A549 (cell line): ENCODE results near the gene PLAAT2. TPM values are rescaled to one million over a fixed set of nuclear protein-coding genes. Genes with fewer than 3 reads are reported as not detected.

Source experiments
- ATAC-seq, 2 experiments: fragments of 200-7000 bp in 1 of 2; fragments of >200 bp in 1 of 2; cut with Nextera tagmentation in 1 of 2; cut with Tn5 transposase in 1 of 2; 3 replicates each; pipeline versions ENCODE4 v1.8.0 to v1.9.1; 2018 to 2020; ENCODE audit warnings: mild to moderate bottlenecking in 1 of 2, moderate library complexity in 1 of 2
- CTCF ChIA-PET: fragments of 300-600 bp; sonication (Branson Sonifier 250); formaldehyde crosslinking; extraction: SDS; loops from one replicate; lab custom pipeline; 2021; ENCODE audit warnings: antibody characterized with exemption, inconsistent platforms; lab: Yijun Ruan, JAX
- POLR2A ChIA-PET: fragments of 350-600 bp; formaldehyde crosslinking; extraction: SDS; loops from one replicate; lab custom pipeline; 2021; ENCODE audit warnings: antibody characterized with exemption, inconsistent platforms; lab: Yijun Ruan, JAX
- DNase-seq, 2 experiments: peaks; one replicate each; pipeline versions ENCODE4 v3.0.0 to v3.0.0-alpha.2; 2011 to 2016; ENCODE audit warnings: low read depth in 1 of 2, low spot score in 1 of 2
- FAIRE-seq: peaks from 2 replicates; lab custom pipeline; 2011; peaks lifted over from hg19 to GRCh38; lab: Jason Lieb, UNC
- H3K27ac ChIP-seq, 2 experiments: fragments of >200 bp; sonication (Bioruptor Twin); formaldehyde crosslinking; 3 replicates each; pipeline ENCODE4 v1.5.1; 2016 to 2017
- H3K4me1 ChIP-seq: fragments of >200 bp; sonication (Bioruptor Twin); formaldehyde crosslinking; 3 replicates; pipeline ENCODE4 v1.6.1; 2016
- H3K4me2 ChIP-seq: fragments of >200 bp; sonication (Bioruptor Twin); formaldehyde crosslinking; 3 replicates; pipeline ENCODE4 v1.6.1; 2016
- H3K4me3 ChIP-seq: fragments of >200 bp; sonication (Bioruptor Twin); formaldehyde crosslinking; 3 replicates; pipeline ENCODE4 v1.5.1; 2016
- H3K9me3 ChIP-seq: fragments of >200 bp; sonication (Bioruptor Twin); formaldehyde crosslinking; 3 replicates; pipeline ENCODE4 v1.6.1; 2016
- BCL3 ChIP-seq: fragments of >200 bp; sonication (Bioruptor Twin); formaldehyde crosslinking; IDR thresholded peaks from 3 replicates; pipeline ENCODE4 v1.6.1; 2016
- BHLHE40 ChIP-seq: IDR thresholded peaks from 2 replicates; pipeline ENCODE4 v1.6.1; 2012; ENCODE audit warnings: low read depth, low read length, inconsistent platforms
- CHD4 ChIP-seq: fragments of 200-600 bp; sonication (generic); IDR thresholded peaks from 2 replicates; pipeline ENCODE4 v1.6.1; 2016; ENCODE audit warnings: antibody characterized with exemption, mild to moderate bottlenecking, borderline replicate concordance
- EHF ChIP-seq: fragments of 250-450 bp; sonication (Bioruptor Pico); IDR thresholded peaks from 2 replicates; pipeline ENCODE4 v1.5.0; 2020; ENCODE audit warnings: mild to moderate bottlenecking
- EP300 ChIP-seq, 2 experiments: fragments of >200 bp; sonication (Bioruptor Twin); formaldehyde crosslinking; IDR thresholded peaks; 2 replicates in 1 of 2; 3 replicates in 1 of 2; pipeline ENCODE4 v1.6.1; 2016 to 2017
- FOSB ChIP-seq: fragments of 250-450 bp; sonication (Bioruptor Pico); IDR thresholded peaks from 2 replicates; pipeline ENCODE4 v1.5.0; 2020; ENCODE audit warnings: mild to moderate bottlenecking, moderate library complexity
- FOSL2 ChIP-seq, 2 experiments: fragments of 450-650 bp in 1 of 2; fragments of >200 bp in 1 of 2; sonication (Bioruptor Twin) in 1 of 2; formaldehyde crosslinking; IDR thresholded peaks; 2 replicates each; pipeline versions ENCODE4 v1.5.0 to v1.6.1; 2016 to 2020; ENCODE audit warnings: mild to moderate bottlenecking in 1 of 2, moderate library complexity in 1 of 2
- HES2 ChIP-seq: fragments of >200 bp; sonication (Bioruptor Twin); formaldehyde crosslinking; IDR thresholded peaks from 2 replicates; pipeline ENCODE4 v1.6.1; 2016
- KDM1A ChIP-seq: fragments of 200-600 bp; sonication (generic); IDR thresholded peaks from 2 replicates; pipeline ENCODE4 v1.6.1; 2016; ENCODE audit warnings: low read depth, mild to moderate bottlenecking
- MAFK ChIP-seq: fragments of 450-650 bp; IDR thresholded peaks from 2 replicates; pipeline ENCODE4 v1.6.1; 2014; ENCODE audit not compliant: partially characterized antibody
- MAZ ChIP-seq: fragments of 150-350 bp; IDR thresholded peaks from 2 replicates; pipeline ENCODE4 v1.6.1; 2014; ENCODE audit warnings: antibody characterized with exemption, low read depth, low read length, borderline replicate concordance
- MYC ChIP-seq: IDR thresholded peaks from 2 replicates; pipeline ENCODE4 v1.6.1; 2012; ENCODE audit warnings: mild to moderate bottlenecking, inconsistent platforms, low read length, improper control_type of control experiment, borderline replicate concordance
- NR3C1 ChIP-seq: fragments of >200 bp; sonication (Bioruptor Twin); formaldehyde crosslinking; IDR thresholded peaks from 3 replicates; pipeline ENCODE4 v1.6.1; 2017
- PBX3 ChIP-seq: IDR thresholded peaks from 2 replicates; pipeline ENCODE4 v1.6.1; 2012
- POLR2A ChIP-seq: IDR thresholded peaks from 2 replicates; pipeline ENCODE4 v1.6.1; 2012; ENCODE audit warnings: mild to moderate bottlenecking, low read length
- POLR2AphosphoS2 ChIP-seq: conservative IDR thresholded peaks from 2 replicates; pipeline ENCODE4 v1.6.1; 2012; ENCODE audit warnings: low read length, improper control_type of control experiment, inconsistent platforms
- RAD21 ChIP-seq, 2 experiments: fragments of >200 bp in 1 of 2; sonication (Bioruptor Twin) in 1 of 2; formaldehyde crosslinking in 1 of 2; IDR thresholded peaks in 1 of 2; conservative IDR thresholded peaks in 1 of 2; 2 replicates in 1 of 2; 3 replicates in 1 of 2; pipeline ENCODE4 v1.6.1; 2012 to 2018; ENCODE audit warnings: inconsistent platforms in 1 of 2
- RARB ChIP-seq: fragments of 250-450 bp; sonication (Bioruptor Pico); IDR thresholded peaks from 2 replicates; pipeline ENCODE4 v1.8.0; 2021; ENCODE audit warnings: mild to moderate bottlenecking, moderate library complexity
- RCOR1 ChIP-seq: fragments of 150-350 bp; IDR thresholded peaks from 2 replicates; pipeline ENCODE4 v1.6.1; 2014; ENCODE audit warnings: antibody characterized with exemption, low read length, low read depth
- REST ChIP-seq: fragments of 200-600 bp; sonication (generic); IDR thresholded peaks from 2 replicates; pipeline ENCODE4 v1.6.1; 2016; ENCODE audit warnings: antibody characterized with exemption, mild to moderate bottlenecking, moderate library complexity
- SMC3 ChIP-seq: fragments of >200 bp; sonication (Bioruptor Twin); formaldehyde crosslinking; IDR thresholded peaks from 3 replicates; pipeline ENCODE4 v1.6.1; 2018; ENCODE audit warnings: inconsistent platforms
- SREBF2 ChIP-seq: fragments of 450-650 bp; IDR thresholded peaks from 2 replicates; pipeline ENCODE4 v1.6.1; 2014; ENCODE audit warnings: mild to moderate bottlenecking, moderate library complexity
- USF2 ChIP-seq: fragments of 450-650 bp; IDR thresholded peaks from 2 replicates; pipeline ENCODE4 v1.6.1; 2014; ENCODE audit warnings: antibody characterized with exemption
- ZC3H11A ChIP-seq: fragments of 450-650 bp; IDR thresholded peaks from 2 replicates; pipeline ENCODE4 v1.6.1; 2014; ENCODE audit warnings: antibody characterized with exemption, mild to moderate bottlenecking
- ZSCAN20 ChIP-seq: fragments of 250-450 bp; sonication (Bioruptor Pico); IDR thresholded peaks from 2 replicates; pipeline ENCODE4 v1.8.0; 2022; ENCODE audit warnings: mild to moderate bottlenecking, moderate library complexity
- WGBS: methylation state at CpG from one replicate; pipeline ENCODE4 v1.1.6; 2017; ENCODE audit errors: missing lambda C conversion rate; 5-methylcytosine and 5-hydroxymethylcytosine counted together
- polyA plus RNA-seq, 4 experiments: library from polyadenylated mRNA; depleted of rRNA in 3 of 4; stranded (reverse); fragments of >200 nt; fragmentation: RNase III in 1 of 4; extraction: RNeasy Plus Mini Kit Qiagen cat#74134 plus additional on column Dnase treatment in 1 of 4; gene quantifications; 2 replicates in 3 of 4; 3 replicates in 1 of 4; pipeline ENCODE4 v1.2.3, GENCODE V29; 2011 to 2017

PLAAT2 gene
- polyA plus RNA-seq, 2 of the 4 experiments (the other 2 are of a cell fraction), result 0.26 to 0.57 TPM

GRCh38 chr11:63572026-63572688 lies 9.0 kb upstream of the PLAAT2 start:
- no peaks in the 10 kb centered on the region for H3K9me3 ChIP-seq
- TF ChIP-seq POLR2A (no peak), SMC3 (no peak), EHF (no peak), BCL3 (no peak)
- ChIA-PET CTCF (no interaction called here), POLR2A (no interaction called here)
- DNase-seq (no peak), ATAC-seq (no peak), FAIRE-seq (no peak)
- no peak overlapping the region for H3K4me3 ChIP-seq
- WGBS, result 64% methylated on average over 3 of the region's 3 CpGs
- H3K4me1 ChIP-seq, result peaks cover 28% of the 10 kb centered on the region
- no peak overlapping the region for H3K4me2 ChIP-seq
- no peak overlapping the region for H3K27ac ChIP-seq

GRCh38 chr11:63569570-63569969 lies 6.4 kb upstream of the PLAAT2 start:
- Histone ChIP-seq H3K27ac (peak overlapping the region in 1 of 2 experiments; percentile 85; a peak in 3 of 6 replicates), H3K4me3 (no peak overlapping the region), H3K4me2 (no peak overlapping the region), H3K9me3 (no peaks in the 10 kb centered on the region), H3K4me1 (peaks cover 43% of the 10 kb centered on the region)
- no peak for TF ChIP-seq RAD21 (conservative IDR thresholded peaks at IDR 0.05 in 1 of 2, IDR thresholded peaks at IDR 0.05 in 1 of 2)
- TF ChIP-seq FOSB (CRISPR knock-in tag), result no peak
- no peak for TF ChIP-seq EP300 (IDR thresholded peaks at IDR 0.05)
- TF ChIP-seq FOSL2 (IDR thresholded peaks at IDR 0.05), result no peak
- TF ChIP-seq FOSL2 (CRISPR knock-in tag; IDR thresholded peaks at IDR 0.05), result no peak
- TF ChIP-seq BHLHE40, result no peak
- no peak for TF ChIP-seq RARB
- no peak for TF ChIP-seq RCOR1
- no peak for TF ChIP-seq MAZ
- no peak for TF ChIP-seq KDM1A
- no peak for TF ChIP-seq NR3C1
- DNase-seq (no peak), FAIRE-seq (no peak), ATAC-seq (no peak)
- ChIA-PET CTCF (interaction anchor here (1.1 to 2.7 kb wide), 3 partner anchors 22 to 59 kb away, joined by 3 to 10 read pairs (median 4); no protein-coding TSS in a partner anchor), POLR2A (no interaction called here)
- 88% methylated on average over 3 of the region's 3 CpGs for WGBS

- Histone ChIP-seq H3K9me3 (no peaks in the 10 kb centered on the region), H3K4me3 (no peak overlapping the region), H3K4me1 (peaks cover 39% of the 10 kb centered on the region), H3K4me2 (peak overlapping the region; percentile 61), H3K27ac (peak overlapping the region; percentile 71 to 85)
- FAIRE-seq, result no peak
- peak; percentile 66 to 95 for DNase-seq
- 20% methylated on average over 5 of the region's 5 CpGs for WGBS
- ATAC-seq, result peak; percentile 95 to 97
- POLR2A ChIA-PET, result no interaction called here
- CTCF ChIA-PET, result interaction anchor here (0.6 to 2.7 kb wide), 6 partner anchors 16 to 89 kb away, joined by 3 to 12 read pairs (median 5); no protein-coding TSS in a partner anchor
- TF ChIP-seq MYC (peak; percentile 34; the same call in 1 of the 2 replicates), POLR2AphosphoS2 (no peak), KDM1A (no peak), PBX3 (no peak), POLR2A (no peak), RCOR1 (no peak), CHD4 (no peak), USF2 (no peak), ZSCAN20 (CRISPR knock-in tag) (0 out of 2 replicates have a peak, but pooled peaks have one; percentile 13), SREBF2 (no peak), RARB (no peak; the same call in 1 of the 2 replicates), ZC3H11A (no peak), MAFK (peak; percentile 98), NR3C1 (no peak), FOSB (CRISPR knock-in tag) (no peak), REST (no peak), HES2 (no peak)
Observed at GRCh38 chr11:63567044-63567840, 4.1 kb upstream of the PLAAT2 start.
